ENCODE measurements around the gene AGAP9.
"Not testable (repeated sequence)": the region's sequence is repeated elsewhere in the genome, so short reads cannot be mapped to it uniquely, and the experiment has no call there.

AGAP9 gene

DNA sequence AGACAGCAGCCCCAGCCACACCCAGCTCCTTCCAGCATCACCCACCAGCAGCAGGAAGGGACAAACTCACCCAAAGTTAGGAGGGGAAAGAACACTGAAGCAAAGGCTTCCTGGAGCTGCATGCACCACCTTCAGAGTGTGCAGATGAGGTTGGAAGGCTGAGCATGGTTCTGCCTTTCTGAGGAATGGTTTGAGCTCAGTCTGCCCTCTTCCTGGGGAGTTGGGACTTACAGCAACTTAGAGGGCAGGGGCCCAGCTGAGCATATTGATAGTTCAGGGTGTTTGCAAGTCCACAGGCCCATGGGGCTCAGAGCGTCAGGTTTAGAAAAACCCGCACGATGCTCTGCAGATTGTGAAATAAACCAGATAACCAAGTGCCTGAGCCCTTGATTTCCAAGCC is 43.3 kb downstream of the AGAP9 start:
- H3K27ac ChIP-seq; H3K36me3 ChIP-seq (replicated peaks); H3K27me3 ChIP-seq (replicated peaks); in situ Hi-C loops (cut with HindIII; ENCODE audit: low pct_ligation_motif_present, low sequenced_read_pairs); DNase-seq; H3K4me3 ChIP-seq (ENCODE audit: low read depth, low read length): not testable (repeated sequence)

DNA sequence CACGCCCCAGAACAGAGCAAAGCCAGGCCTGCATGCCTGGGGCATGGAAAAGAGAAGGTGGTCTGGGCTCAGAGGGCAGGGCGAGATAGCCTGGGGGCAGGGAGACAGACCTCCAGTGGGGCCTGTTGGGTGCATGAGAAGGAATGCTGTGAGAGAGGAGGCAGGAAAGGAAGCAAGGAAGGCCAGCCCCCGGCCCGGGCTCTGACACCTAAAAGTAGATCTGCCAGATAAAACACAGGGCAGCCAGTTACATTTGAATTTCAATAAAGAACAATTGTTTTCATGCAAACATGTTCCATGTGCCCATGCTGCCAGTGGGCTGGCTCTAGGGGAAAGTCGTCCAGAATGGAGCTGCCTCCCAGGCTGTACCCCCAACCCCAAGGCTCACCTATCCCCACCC is 45.3 kb downstream of the AGAP9 start:
- not testable (repeated sequence) for H3K4me3 ChIP-seq (ENCODE audit: low read depth, low read length); DNase-seq

GRCh38 chr10:47477078-47477477 is 46.4 kb downstream of the AGAP9 start:
- DNase-seq; H3K36me3 ChIP-seq (replicated peaks); H3K27ac ChIP-seq; H3K27me3 ChIP-seq (replicated peaks); in situ Hi-C loops (cut with HindIII; ENCODE audit: low pct_ligation_motif_present, low sequenced_read_pairs); H3K4me3 ChIP-seq (ENCODE audit: low read depth, low read length): not testable (repeated sequence)

More for the DNA sequence above, 45.3 kb downstream of the AGAP9 start:
- H3K27ac ChIP-seq; in situ Hi-C loops (cut with HindIII; ENCODE audit: low pct_ligation_motif_present, low sequenced_read_pairs); H3K36me3 ChIP-seq (replicated peaks); H3K27me3 ChIP-seq (replicated peaks): not testable (repeated sequence)

DNA sequence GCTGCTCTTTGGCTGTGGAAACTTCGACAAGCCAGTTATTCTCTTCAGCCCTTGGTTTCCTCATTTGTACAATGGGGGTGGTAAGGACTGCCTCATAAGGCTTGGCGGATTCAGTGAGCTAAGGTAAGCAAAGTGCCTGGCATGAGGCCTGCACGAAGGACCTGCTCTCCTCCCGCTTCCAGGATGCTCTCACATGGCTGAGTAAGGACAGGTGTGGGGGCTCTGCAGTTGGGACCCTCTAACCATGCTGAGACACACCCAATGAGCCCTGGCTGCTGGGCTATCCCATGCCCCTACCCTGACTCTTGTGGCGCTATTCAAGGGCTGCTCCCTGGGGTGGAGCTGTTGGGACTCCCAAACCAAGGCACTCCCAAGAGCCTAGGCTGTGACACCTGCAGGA is 48.3 kb downstream of the AGAP9 start:
- H3K27me3 ChIP-seq (replicated peaks); H3K4me3 ChIP-seq (ENCODE audit: low read depth, low read length); H3K36me3 ChIP-seq (replicated peaks); H3K27ac ChIP-seq; in situ Hi-C loops (cut with HindIII; ENCODE audit: low pct_ligation_motif_present, low sequenced_read_pairs); DNase-seq: not testable (repeated sequence)

DNA sequence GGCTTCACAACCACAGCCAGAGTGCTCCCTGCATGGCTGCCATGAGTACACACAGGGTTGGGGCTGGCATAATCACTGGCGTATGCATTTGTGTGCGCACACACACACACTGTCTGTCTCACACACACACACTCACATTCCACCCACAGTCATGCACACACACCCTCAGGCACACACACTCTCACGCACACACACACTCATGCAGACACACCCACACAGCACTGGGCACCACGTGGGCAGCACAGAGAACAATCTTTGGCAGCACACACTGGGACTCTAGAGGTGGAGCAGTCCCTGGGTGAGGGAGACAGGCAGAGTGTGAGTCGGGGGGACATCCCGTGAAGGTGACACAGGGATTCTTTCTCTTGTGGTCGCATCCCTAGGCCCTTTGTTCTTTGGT is 49.9 kb downstream of the AGAP9 start:
- H3K27me3 ChIP-seq (replicated peaks); H3K36me3 ChIP-seq (replicated peaks); in situ Hi-C loops (cut with HindIII; ENCODE audit: low pct_ligation_motif_present, low sequenced_read_pairs); DNase-seq; H3K4me3 ChIP-seq (ENCODE audit: low read depth, low read length); H3K27ac ChIP-seq: not testable (repeated sequence)

- H3K27ac ChIP-seq; H3K27me3 ChIP-seq (replicated peaks); H3K4me3 ChIP-seq (ENCODE audit: low read depth, low read length); in situ Hi-C loops (cut with HindIII; ENCODE audit: low pct_ligation_motif_present, low sequenced_read_pairs); H3K36me3 ChIP-seq (replicated peaks); DNase-seq: not testable (repeated sequence)
Measured at GRCh38 chr10:47472647-47473046, 50.8 kb downstream of the AGAP9 start.

DNA sequence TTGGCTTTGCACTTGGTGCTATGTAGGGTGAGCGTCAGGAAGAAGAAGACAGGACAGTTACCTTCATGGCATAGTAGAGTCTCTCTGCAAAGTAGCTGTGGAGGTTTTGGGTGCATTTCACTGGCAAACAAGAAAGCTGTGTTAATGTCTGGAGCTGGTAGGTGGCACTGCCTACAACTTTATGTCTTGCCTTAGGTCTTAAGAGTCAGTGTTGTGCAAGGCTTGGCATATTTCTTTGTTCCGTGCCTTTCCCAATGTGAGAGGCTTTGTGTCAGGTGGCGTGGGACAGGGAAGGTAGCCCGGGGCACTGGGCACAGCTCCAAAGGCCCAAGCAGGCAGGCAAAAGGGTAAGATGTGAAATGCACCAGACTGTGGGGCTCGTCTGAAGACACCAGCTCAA is 51.4 kb downstream of the AGAP9 start:
- in situ Hi-C loops (cut with HindIII; ENCODE audit: low pct_ligation_motif_present, low sequenced_read_pairs); H3K27ac ChIP-seq; H3K4me3 ChIP-seq (ENCODE audit: low read depth, low read length); H3K36me3 ChIP-seq (replicated peaks); DNase-seq; H3K27me3 ChIP-seq (replicated peaks): not testable (repeated sequence)

GRCh38 chr10:47468731-47469528 is 54.5 kb downstream of the AGAP9 start:
- H3K36me3 ChIP-seq (replicated peaks); in situ Hi-C loops (cut with HindIII; ENCODE audit: low pct_ligation_motif_present, low sequenced_read_pairs); DNase-seq; H3K27ac ChIP-seq; H3K4me3 ChIP-seq (ENCODE audit: low read depth, low read length); H3K27me3 ChIP-seq (replicated peaks): not testable (repeated sequence)

DNA sequence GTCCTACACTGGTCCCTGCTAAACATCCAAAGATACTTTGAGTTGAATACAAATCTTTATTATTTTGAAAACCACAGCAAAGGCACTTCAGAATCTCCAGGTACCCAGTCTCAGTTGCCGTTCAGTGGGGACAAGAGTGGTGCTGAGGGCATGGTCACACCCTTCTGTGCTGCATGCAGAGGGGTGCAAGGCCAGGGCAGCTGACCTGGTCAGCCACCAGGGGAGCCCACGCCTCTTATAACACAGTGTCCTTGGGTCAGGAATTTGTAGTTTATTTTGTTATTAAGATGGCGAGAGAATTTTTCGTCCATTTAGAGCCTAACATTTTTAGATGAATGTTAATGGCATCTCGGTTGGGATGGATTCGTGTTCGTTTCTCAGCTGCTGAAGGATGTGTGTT is 55.5 kb downstream of the AGAP9 start:
- H3K27ac ChIP-seq; in situ Hi-C loops (cut with HindIII; ENCODE audit: low pct_ligation_motif_present, low sequenced_read_pairs); H3K27me3 ChIP-seq (replicated peaks); DNase-seq; H3K4me3 ChIP-seq (ENCODE audit: low read depth, low read length); H3K36me3 ChIP-seq (replicated peaks): not testable (repeated sequence)

DNA sequence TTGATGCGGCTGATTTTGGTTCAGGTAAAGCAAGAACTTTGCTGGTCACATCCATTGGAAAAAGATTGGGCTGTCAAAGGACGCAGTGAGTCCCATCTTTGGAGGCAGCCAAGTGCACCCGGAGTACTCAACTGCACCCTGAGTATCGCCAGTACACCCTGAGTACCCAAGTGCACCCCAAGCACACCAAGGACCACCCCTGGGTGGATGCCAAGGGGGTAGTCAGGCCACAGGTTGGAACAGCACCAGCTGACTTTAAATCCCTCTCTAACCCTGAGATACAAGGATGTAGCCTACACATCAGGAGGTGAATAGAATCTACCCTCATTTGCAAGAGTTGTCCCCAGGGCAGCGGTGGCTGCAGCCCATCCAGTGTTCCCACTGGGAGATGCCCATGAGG is 56.0 kb downstream of the AGAP9 start:
- in situ Hi-C loops (cut with HindIII; ENCODE audit: low pct_ligation_motif_present, low sequenced_read_pairs); DNase-seq; H3K27me3 ChIP-seq (replicated peaks); H3K27ac ChIP-seq; H3K4me3 ChIP-seq (ENCODE audit: low read depth, low read length); H3K36me3 ChIP-seq (replicated peaks): not testable (repeated sequence)

- H3K27ac ChIP-seq; H3K27me3 ChIP-seq (replicated peaks); H3K36me3 ChIP-seq (replicated peaks); DNase-seq; H3K4me3 ChIP-seq (ENCODE audit: low read depth, low read length); in situ Hi-C loops (cut with HindIII; ENCODE audit: low pct_ligation_motif_present, low sequenced_read_pairs): not testable (repeated sequence)
Measured at GRCh38 chr10:47465216-47465917, 58.1 kb downstream of the AGAP9 start.

- DNase-seq; in situ Hi-C loops (cut with HindIII; ENCODE audit: low pct_ligation_motif_present, low sequenced_read_pairs); H3K27me3 ChIP-seq (replicated peaks): not testable (repeated sequence)
Measured at GRCh38 chr10:47462577-47463358, 60.7 kb downstream of the AGAP9 start.

More at GRCh38 chr10:47462577-47463358, 60.7 kb downstream of the AGAP9 start:
- H3K36me3 ChIP-seq (replicated peaks); H3K4me3 ChIP-seq (ENCODE audit: low read depth, low read length); H3K27ac ChIP-seq: not testable (repeated sequence)
